Measurements from ENCODE around the gene SHQ1.

SHQ1 gene

DNA sequence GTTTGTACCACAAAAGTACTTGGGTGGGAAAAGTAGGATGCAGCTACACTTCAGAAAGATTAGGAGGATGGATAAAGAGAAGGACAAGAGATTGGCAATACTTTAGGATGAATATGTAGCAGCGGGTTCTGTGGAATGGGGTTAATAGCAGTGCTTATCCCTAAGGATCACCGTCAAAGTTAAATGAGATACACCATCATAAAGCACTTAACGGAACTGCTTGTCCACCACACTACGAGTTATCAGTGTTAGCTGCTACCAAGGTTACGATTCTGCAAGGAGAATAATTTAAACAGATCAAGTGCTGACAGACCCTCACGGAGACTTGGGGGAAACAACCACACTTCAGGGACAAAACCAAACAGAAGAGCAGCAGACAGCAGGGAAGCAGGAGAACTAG, 963 bp downstream of the SHQ1 start:
- DNase-seq = no peak

DNA sequence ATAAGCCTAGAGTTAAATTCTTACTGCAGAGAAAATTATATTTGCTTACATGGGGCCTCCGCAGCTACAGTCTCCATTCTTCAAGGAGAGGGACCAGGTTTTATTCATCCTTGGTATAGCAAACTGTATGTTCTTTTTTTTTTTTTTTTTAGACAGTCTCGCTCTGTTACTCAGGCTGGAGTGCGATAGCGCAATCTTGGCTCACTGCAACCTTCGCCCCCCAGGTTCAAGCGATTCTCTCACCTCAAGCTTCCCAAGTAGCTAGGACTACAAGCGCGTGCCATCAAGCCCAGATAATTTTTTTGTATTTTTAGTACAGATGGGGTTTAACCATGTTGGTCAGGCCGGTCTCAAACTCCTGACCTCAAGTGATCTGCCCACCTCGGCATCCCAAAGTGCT, 2.1 kb downstream of the SHQ1 start:
- no peak for DNase-seq

DNA sequence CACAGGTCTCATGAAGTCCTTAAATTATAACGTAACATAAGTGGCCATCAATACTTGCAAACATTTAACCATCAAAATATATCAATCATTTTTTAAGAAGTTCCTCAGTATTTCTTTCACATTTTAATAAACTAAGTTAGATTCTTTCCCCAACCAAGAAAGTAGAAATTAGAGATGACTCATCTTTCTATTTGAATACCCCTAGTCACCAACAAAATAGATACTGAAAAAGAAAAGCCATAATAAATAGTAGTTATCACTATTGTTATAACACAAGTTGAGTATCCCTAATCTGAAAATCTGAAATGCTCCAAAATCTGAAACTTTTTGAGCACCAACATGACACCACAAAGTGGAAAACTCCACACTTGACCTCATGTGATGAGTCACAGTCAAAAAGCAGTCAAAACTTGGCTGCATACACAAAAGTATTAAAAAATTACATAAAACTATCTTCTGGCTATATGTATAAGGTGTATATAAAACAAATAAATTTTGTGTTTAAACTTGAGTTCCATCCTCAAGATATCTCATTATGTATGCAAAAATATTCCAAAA, 3.7 kb downstream of the SHQ1 start:
- DNase-seq = no peak

DNA sequence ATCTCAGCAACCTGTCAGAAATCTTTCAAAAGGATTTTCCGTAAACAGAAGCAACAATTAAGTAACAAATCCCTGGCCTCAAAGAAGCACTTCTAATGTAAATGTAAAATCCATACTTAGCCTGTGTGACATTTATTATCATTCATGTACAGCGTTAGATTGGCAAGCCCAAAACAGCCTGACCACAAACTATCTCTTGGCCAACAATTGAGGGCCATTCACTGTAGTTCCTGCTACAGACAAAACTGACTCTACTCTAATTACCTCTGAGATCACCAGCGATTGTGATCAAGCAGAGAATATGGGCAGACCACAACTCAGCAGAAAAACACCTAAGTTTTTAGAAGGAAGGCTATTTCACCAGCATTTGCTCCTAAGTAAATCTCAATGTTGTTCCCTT, 9.2 kb downstream of the SHQ1 start:
- no peak for DNase-seq

DNA sequence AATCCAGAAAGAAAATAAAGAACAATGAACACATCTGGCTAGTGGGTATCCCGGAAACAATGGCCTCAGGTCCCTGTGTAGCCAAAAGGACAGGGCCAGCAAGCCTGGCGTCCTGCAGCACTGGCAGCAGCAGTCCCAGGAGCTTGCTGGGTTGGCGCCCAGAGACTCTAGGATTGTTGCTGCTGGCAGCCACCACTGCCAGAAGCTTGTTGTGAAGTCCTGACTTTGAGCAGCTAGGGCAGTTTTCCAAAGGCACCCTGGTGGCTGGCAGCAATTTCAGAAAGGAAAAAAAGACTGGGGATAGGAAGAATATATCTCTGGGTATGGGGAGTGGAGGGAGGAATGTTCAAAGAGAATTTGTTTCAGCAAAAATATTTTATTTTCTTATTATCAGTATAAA, 11.3 kb downstream of the SHQ1 start:
- DNase-seq = no peak

DNA sequence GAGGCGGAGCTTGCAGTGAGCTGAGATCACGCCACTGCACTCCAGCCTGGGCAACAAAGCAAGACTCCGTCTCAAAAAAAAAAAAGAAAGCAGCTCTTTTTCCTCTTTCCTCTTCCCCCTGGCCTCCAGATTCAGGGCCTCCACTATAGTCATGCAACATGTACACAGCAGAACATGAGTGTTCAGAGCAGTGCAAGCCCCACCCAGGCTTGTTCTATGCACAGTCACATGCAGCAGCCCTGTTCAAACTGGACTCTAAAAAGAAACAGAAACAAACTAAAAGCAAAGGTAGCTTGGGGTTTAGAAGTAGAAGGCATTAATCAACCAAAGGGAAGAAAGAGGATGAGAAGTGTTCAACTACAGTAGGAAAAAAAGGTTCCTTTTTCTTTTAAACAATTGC, 11.8 kb downstream of the SHQ1 start:
- no peak for DNase-seq

DNA sequence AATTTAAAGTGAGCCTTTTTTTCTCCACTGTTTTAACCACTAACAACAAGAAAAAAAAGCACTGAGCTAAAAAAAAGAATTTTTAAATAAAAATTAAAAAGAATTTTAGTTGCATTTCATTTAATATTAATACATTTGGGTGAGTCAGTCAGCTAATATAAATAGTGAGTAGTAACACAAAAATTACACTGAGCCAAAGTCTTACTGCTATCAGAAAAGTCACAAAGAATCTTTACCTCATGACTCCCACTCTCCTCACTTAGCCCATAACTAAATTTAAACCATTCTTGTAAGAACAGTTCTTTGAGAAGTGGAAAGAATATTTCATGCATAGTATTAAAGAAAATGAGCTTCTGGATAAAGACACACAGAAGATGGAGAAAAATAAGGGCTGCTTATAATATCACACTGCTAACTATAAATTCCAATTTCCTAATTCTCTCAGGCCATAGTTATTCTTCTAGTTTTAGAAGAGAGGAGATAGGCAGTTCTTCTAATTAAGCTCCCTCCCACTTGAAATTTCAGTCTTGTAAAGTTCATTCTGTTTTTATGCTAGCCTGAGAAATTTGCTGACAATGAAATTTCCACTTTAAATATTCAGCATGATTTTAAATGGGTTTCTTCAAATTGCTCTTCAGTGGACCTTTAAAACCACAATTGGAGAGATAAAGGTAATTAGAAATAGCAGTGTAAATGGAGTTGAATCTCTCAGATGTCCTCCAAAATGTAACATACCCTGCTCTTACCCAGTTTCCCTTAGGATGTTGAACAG, 17.6 kb downstream of the SHQ1 start:
- no peak for DNase-seq

DNA sequence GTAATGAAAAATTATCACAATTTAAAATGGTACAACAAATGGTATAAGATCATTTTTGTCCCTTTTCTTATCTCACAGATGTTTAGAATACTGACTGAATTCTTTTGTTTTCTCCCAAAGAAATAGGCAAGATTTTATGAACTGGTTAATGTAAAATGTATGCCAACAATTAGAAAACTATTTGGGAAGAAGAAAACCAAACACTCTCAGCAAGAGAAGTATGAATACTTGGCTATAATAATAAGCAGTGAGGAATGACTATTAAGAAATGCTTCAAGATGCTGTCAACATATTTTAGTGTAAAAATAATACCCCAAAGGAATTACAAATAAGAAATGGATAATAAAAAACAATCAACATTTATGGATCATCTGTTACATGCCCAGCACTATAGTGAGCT, 18.5 kb downstream of the SHQ1 start:
- DNase-seq = no peak

DNA sequence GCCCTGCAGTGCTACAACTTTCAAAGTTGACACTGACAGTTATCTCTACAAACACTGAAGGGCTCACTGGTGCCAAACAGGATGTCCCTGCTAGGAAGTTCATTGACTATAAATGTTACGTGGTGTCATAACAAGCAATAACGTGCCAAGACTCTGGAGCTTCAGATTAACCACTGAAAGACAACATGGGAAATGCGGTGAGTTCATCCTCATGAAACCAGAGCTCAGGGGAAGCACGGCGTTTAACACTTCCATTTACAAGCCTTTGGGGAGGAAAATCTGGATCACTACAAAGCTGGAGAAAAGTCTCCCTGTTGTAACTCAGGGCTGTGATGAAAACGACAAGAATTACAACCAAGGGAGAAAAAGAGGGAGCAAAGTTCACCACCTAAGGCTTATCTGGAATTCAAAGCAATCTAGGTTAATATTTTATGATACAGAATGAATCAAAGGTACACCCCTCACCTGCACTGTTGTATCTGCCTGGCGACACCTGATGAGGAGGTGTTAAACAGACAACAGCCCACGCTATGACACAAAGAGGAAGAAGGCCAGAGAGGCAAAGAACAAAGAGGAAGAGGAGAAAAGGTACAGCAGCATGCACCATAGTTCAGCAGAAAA, 27.0 kb downstream of the SHQ1 start:
- no peak for DNase-seq

DNA sequence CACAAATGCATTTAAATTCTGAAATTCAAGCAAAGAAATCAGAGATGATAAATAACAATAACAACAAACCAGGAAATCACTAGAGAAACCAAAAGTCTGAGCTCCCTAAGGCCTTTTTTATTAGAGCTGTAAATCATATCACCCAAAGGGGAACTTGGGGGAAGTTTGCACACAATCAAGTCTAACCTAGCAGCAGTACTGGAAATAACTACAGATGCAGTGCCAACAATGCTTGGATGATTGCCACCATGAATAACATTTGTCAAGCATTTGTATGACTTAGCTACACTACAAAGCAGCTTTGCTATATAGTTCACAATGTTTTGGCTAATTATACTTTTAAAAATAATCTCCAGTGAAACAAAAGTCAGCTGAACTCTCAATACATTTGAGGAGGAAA, 27.8 kb downstream of the SHQ1 start:
- no peak for DNase-seq

DNA sequence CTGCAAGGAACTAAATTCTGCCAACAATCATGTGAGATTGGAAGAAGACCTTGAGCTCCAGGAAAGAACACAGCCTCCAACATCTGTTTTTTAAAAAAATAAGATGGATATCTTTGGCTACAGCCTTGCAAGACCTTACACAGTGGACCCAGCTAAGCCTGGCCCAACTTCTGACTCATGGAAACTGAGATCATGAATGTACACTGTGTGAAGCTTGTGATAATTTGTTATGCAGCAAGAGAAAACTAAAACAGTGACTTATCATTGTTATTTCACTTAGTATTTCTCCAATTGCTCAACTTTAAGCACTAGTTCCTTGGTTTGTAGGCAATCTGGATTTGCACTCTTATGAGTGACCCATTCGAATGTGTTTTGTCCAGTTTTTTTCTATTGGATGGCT, 29.3 kb downstream of the SHQ1 start:
- no peak for DNase-seq

DNA sequence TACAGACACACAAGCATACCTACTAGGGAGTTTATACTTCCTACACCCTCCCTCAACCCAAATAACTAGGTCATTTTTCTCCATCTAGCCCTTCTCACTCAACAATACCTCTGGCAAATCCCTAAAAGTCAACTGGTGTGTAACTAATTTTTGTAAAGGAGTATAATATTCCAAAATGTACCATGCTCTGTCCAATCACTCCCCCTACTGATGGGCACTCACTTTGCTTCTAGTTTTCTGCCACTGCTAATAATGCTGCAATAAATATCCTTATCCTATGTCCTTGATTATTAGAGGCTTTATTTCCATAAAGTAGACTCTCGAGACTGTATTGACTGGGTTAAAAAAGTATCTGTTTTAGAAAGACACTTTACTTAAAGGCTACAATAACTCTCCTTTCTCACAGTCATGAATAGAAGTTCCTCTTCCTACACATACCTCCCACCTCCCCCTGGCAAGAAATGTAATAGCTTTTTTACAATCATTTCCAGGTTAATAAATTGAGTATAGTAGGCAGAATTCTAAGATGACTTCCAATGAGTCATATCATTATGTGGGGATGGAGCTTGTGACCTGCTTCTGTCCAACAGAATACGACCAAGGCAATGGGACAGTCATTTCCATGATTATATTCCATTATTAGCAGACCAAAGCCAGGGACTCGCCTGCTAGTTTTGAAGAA, 30.0 kb downstream of the SHQ1 start:
- DNase-seq = peak in 1 of 2 donors; percentile 13

DNA sequence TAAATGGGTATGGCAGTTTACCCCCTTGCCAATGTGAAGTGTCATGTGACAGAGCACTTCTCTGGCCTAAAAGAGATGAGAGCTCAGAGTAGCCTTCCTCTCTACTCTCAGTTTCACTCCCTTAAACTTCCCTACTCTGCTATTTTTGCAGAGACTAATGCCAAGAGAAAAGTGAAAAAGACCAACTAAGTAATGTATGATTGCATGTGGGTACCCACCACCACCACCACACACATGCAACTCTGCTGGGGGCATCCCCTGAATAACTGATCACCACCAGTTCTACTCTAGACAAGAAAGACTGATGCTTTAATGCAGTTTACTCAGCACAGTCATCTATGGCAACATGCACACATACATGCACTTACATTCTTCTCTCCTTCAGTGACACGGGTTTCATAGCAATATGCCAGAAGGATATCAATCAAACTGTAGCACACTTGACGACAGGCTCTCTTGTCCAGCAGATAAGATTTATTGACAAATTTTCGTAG, 31.3 kb downstream of the SHQ1 start:
- DNase-seq = no peak

DNA sequence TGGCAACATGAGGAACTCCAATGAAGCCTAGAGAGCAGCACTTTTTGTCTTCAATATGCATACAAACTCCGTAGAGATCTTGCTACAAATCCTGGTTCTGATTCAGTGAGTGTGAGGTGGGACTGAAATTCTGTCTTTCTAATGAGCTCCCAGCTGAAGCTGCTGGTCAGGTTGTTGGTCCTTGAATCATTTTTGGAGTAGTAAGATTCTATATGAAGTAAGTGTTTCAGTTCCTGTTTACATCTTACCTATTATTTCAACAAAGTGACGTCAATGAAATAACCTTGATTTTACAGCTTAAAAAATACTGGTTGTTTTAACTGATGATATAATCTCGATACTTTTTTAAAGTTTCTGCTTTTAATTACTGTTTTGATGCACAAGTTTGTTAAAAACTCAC, 33.9 kb downstream of the SHQ1 start:
- DNase-seq = no peak

DNA sequence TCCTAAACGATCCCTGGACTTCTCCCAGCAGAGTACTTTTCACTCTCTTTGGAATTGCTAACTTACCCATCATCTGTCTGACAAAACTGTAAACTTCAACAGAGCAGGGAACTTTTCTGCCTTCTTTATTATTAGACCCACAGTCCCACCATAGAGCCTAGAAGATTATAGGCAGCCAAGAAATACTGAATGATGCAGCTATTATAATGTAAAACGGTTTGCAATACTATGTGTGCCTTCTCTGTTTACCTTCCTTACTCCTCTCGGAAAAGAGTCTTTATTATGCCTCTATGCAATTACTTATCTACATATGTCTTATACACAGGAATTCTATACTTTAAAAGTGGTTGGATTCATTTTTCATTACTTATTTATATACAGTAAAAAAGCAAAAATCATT, 36.0 kb downstream of the SHQ1 start:
- no peak for DNase-seq

DNA sequence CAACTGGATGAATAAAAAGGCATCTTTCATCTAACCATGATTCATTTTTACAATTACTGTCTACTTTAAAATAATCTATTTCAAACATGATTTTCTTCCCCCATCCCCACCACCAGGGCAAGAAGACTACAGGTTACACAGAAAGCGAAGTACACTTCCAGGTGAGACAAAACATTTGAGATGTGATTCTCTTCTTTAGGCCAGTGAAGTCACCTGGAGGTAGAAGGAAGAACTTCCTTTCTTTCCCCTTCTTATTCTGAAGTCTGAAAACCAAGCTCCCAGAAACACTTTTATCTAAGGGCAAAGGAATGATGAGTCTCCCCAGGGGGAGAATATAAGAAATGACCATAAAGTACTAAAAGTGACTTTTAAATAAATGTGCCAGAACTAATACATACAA, 36.7 kb downstream of the SHQ1 start:
- DNase-seq = no peak

DNA sequence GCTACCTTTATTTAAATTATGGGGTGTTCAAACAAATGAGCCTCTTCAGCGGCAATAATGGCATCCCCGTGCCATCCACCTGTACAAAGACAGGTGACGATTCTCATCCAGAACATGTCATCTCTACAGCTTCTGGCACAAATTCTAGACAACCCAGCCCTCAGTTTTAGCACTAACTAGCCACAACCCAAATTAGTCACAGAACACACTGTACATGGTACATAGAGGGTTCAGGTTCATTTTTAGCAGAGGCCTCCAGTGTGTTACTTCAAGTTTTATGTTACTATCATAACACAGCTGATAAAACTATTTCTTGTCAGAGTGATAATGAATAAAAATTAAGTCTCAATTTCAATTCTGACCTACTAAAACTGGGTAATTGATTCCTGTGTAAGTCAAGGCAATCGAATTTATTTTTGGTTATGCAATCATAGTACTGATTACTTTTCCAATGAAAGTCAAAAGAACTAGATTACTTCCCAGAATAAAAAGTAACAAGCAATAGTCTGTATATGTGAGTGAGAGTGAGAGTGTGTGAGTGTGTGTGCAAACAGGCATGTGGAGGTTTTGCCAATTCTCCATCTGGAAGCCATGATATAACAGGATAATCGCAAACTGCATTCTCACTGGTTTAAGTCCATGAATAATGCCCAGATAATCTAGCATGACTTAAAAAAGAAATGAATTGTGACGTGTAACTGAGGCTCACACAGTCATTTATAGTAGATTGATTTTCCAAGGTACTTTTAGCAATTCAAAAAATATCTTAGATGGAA, 37.4 kb downstream of the SHQ1 start:
- DNase-seq = no peak

DNA sequence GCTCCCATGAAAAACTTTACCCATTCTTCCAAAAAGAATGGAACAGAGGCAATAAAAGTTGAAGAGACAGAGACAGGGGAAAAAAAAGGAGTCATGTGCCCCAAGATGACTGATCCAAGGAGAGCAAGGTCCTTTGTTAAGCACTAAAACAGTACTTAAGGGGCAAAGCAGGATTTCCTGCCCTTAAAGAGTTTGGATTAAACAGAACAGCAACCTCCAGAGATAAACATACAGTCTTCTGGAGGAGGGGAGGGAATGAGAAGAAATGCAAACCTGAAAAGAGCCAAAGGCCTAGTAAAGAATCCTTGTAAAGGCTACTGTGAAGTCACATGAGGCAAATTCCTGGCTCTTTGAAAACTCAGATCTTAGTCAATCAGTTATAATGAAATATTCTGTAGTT, 38.2 kb downstream of the SHQ1 start:
- no peak for DNase-seq

DNA sequence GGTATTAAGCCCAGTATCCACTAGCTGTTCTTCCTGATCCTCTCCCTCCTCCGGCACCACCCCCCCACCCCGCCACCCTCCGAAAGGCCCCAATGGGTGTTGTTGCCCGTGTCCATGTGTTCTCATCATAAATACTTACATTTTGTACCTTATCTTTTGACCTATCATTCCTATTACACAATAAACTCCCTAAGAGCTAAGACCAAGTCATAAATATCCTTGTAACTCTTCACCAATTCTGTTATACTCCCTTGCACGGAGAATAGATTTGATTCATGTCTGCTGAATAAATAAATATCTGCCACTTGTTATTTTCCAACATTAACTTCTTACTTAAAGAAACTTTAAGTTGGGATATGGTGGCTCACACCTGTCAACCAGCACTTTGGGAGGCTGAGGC, 43.9 kb downstream of the SHQ1 start:
- no peak for DNase-seq

DNA sequence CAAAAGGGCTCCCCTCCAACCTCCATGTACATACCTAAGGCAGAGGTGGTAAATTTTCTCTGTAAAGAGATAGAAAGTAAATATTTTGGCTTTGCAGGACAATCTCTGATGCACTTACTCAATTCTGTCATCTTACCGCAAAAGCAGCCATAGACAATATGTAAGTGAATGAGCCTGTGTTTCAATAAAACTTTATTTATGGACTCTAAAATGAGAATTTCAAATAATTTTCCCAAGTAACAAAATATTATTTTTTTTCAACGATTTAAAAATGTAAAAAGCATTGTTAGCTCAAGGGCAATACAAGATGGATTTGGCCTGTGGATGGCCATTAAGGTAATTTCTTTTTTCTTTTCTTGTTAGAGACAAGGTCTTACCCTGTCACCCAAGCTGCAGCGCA, 44.7 kb downstream of the SHQ1 start:
- no peak for DNase-seq

DNA sequence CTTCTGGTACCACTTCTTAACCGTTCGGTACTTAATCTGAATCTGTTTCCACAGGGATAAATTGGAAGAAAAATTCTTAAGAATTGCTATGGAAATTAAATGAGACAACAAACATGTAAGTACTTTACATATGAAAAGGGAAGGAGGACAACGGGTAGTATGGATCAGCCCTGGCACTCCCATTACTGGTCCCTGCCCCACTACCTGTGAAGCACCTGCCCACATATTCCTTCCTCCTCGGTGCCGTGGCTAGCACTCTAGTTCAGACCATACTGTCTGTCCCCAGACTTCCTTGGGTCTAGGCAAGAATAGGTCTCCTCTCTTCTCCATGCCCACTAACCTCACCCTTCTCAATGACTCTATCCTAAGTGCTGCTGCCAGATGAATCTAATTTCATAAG, 46.2 kb downstream of the SHQ1 start:
- DNase-seq = no peak

DNA sequence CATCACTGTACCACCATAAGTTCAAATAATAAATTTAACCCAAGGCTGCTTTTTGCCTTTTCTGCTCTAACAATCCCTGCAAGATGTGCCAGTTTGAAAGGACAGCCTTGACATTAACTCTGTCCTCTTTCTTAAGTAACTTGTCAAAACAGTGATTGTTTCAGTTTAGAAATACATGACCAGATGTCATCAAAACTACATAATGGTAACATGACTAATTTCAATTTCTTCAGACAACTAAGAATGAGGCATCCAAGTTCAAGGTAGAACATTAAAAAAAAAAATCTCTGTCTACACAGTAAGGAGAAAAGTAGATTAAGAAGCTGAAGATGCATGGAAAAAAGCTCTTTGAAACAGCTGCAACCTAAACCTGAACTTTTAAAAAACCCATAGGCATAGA, 47.4 kb downstream of the SHQ1 start:
- DNase-seq = no peak

DNA sequence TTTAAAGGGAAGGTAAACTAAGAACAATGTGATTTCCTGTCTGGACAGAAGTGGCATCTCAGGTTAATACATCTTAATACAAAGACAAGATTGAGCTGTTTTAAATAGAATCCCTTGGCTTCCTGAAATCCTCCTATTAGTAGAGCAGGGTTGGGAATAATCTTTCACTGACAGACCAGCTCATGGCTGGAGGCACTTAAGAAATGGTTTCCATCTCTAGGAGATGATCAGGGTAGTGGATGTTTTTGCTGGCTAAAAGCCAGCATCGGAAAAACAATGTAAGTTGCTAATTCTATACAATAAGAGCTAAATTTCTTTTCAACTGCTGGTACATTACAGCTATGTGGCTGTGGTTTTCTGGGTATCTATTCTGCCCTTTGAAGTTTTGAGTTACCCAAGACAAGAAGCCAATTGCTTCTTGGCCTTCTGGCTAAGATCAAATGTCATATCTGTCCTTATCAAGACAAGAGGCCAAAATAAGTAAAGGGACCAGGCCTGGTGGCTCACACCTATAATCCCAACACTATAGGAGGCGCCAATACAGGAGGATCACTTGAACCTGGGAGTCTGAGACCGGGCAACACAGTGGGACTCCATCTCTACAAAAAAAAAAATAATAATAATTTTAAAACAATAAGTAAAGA, 49.6 kb downstream of the SHQ1 start:
- no peak for DNase-seq
